NCI-H2029 treated with DMSO at 0.1 percent for 48 hours (cell line): ENCODE data around the gene SLC22A31.

Experiments
- DNase-seq: peaks from one replicate; lab custom pipeline; 2025; lab: John Stamatoyannopoulos, UW

The SLC22A31 gene

DNA sequence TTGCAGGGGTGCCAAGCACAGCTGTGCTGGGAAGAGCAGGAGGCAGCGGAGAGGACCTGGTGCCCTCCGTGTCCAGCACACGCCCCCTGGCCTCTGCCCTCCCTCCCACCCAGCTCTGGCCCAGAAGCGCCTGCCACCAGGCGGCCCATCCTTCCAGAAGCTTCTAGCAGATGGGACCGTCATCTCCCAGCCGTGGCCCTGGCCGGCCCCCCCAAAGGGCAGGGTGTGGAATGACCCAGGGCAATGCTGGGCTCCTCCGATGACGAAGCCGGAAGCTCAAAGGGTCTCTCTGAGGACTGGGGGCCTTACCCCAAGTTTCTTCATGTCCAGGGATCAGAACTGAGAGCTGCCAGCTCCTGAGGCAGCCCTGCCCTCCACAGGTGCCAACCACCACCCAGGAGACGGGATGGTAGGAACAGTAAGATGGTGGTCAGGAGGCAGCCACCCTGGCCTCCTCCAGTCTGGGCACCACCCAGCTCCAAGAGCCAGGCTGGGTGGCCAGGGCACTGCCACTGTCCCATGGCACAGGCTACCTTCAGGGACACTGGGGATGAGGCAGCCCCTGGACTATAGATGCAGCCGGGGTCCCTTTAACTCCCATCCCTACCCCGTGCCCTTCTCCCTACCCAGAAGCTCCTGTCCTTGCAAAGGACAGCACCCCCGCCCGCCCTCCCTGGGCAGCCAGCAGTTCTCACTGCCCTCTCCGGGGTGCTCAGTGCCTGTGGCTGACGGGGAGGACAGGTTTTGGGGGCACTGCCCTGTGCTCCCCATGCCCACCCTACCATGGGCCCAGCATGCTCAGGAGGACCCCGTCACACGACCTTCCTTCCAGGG is 35.3 kb downstream of the SLC22A31 start:
- no peak for DNase-seq

GRCh38 chr16:89164436-89164835 is 35.9 kb downstream of the SLC22A31 start:
- no peak for DNase-seq

- no peak for DNase-seq
Measured at GRCh38 chr16:89163297-89163696, 37.0 kb downstream of the SLC22A31 start.

DNA sequence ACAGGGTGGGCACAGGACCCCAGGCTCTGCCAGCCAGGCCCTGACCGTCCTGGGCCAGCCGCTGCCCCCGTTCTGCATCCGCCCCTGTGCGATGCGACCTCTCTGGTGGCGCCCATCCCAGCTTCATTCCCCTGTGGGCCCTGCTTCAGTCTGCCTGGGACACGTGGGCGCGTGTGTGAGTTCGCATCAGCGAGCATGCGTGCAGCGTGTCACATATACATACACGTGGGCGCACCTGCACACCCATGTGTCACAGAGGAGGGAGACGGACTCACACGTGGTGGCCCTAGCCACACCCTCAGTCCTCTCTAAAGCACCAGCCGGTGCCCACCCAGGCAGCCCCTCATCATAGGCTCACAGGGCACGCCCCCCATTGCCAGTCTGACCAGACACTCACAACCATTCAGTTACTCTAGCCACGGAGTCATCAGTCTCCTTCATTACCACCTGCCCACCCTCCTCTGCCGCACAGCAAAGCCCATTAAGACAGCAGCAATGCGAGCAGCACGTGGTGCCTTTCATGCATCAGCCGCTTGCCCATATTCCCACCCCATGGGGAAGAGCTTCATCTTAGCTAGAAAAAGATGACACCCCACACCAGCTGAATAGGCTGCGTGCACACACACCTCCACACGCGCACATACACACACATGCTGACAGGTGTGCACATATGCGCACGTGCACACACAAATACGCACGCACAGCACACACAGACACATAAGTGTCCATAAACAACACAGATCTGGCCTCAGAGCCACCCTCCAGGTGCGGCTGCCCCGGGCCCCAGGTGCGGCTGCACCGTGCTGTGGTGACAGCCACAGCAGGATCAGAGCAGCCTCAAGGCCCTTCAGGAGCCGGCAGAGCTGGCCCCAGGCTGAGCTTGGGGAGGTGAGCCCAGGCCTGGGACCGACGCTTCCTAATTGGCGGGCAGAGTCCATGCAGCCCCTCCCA is 38.3 kb downstream of the SLC22A31 start:
- no peak for DNase-seq

- DNase-seq = no peak
Measured at GRCh38 chr16:89160977-89161701, 39.2 kb downstream of the SLC22A31 start.

DNA sequence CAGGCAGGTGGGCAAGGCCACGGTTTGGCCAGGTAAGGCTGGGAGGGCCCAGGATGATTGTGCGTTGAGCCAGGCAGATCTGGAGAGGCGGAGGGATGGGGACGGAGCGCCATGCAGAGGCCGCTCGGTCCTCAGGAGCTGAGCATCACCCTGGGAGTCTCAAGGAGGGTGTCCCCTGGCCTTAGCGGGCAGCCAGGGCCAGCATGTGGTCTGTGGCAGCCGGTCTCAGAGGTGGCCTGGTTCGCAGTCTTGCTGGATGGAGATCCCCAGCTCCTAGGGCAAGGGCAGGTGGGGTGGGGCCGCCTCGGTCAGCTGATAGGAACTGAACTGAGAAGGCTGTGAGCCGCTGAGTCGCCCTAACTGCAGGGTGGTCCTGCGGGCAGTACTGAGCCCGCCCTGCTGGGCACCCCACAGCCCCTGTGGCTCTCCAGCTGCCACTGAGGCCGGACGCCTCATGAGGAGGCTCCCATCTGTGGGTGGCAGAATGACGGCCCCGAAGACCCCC is 40.4 kb downstream of the SLC22A31 start:
- no peak for DNase-seq

DNA sequence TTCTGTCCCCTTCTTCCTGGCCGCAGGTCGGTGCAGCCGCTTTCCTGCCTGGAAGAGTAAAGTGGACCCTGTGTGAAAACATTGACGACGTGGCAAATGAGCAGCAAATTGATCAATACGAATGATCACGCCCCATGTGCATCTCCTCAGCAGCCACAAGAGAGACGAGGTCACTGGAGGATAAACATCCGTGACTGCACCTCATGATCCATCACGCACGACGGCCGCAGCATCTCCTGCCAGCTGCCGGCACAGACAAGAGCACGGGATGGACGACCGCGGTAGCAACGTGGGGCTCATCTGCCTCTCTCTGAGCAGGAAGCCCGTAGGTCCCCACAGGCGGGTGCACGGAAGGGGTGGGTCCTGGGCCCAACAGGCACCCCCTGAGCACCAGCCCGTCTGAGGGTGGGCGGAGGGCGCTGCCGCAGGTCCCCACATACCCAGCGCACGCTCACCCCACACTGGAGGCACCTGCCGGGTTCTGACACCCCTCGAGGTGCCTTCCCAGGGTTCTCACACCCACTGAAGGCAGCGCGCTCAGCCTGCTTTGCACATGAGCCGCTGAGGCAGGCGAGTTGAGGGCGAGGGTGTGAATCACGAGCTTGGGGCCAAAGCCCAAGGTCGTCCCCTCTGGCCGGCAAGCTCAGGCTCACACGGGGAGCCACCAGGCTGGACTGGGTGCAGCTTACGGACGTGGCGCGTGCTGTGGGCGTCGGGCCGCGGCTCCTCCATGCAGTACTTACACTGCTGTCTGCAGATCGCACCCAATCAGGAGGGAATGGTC is 41.1 kb downstream of the SLC22A31 start:
- DNase-seq = no peak

DNA sequence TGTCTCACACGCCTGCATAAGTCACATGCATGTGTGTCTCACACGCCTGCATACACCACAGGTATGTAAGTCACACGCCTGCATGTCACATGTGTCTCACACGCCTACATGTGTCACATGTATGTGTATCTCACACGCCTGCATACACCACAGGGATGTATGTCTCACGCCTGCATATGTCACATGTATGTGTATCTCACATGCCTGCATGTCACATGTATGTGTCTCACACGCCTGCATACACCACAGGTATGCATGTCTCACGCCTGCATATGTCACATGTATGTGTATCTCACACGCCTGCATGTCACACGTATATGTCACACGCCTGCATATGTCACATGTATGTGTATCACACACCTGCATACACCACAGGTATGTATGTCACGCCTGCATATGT is 42.6 kb downstream of the SLC22A31 start:
- DNase-seq = no peak

GRCh38 chr16:89156740-89157645 is 43.3 kb downstream of the SLC22A31 start:
- no peak for DNase-seq

DNA sequence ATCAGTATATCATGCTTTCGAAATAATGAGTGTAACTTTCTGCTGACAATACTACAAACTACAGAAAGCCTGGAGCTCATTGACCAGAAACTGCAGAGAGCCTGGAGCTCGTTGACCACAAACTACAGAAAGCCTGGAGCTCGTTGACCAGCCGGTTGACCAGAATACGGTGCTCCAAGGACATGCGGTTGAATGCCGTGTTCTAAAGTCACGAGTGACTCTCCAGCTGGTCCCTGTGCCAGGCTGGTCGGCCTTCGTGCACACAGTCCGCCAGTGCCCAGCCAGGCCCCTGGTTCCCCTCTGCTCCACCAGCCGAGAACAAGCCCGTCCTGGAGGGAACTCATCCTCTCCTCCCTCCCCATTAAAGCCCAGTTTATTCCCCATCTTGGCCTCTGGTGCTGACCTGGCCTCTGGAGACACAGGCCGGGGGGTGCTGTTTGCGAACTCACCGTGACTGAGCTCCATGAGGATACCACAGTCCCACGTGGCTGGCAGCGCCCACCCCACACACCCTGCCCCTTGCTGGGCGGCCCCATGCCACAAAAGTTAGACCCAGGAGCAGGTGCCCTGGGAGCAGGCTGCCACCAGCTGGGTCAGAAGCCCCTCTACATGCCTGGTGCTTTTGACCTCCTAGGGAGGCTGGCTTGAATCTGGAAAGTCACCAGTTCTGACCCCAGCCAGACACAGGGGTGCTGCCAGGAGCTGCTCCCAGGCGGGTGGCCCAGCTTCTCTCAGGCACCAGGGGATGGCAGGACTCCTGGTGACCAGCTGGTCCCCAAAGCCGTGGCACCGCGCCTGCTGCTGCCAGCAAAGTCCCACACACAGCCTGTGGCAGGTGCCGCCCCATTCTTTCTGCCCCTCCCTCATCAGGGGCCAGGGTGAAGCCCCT is 44.2 kb downstream of the SLC22A31 start:
- no peak for DNase-seq

DNA sequence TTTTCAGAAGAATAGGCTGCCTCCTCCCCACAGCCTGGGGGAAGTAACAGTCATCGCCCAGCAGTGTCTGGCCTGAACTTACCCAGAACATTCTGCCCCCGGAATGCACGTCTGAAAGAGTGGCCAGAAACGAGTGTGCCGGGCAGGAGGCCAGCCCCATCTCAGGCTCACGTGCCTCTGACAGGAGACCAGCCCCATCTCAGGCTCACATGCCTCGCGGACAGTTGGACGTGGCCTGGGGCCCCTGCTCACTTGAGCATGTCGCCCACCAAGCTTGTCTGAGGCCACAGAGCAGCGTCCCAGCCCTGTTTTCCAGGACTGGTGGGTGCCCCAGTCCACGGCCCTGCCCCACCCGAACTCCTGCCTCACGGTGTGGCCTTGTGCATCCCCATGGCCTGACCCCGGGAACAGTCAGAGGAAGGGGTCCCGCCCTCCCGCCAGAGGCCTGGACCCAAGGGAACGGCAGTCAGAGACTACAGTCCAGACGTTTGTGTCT is 45.1 kb downstream of the SLC22A31 start:
- no peak for DNase-seq

DNA sequence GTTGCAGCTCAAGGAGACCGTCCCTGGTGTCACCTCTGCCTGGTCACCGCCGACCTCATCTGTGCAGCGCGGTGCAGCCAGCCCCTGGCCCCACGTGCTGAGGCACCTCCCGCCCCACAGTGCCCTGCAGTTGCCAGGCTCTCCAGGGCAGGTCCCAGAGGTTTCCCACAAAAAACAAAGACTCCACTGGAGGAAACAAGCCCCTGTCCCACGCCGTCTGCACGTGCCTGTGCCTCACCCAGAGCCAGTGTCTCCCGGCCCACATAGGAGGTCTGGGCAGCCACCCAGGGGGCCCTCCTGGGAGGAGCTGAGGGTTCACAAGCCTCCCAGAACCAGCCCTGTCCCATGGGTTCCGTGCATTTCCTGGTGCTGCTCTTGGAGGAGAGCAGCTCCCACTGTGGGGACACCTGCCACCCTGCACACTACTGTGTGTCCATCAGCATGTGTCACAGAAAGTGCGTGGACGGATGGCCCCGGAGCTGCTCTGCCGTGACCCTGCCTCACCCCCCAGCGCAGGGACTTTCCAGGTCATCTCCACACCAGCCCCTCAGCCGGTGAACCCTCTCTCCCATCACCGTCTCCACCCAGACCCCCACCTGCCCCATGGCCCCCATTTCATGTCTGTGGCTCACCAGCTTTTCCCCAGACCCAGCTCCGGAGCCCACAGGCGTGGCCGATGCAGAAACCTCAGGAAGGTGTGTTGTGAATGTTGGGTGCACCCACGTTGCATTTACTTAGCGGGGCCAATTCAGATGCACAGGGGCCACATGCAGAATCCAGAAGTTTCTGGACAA is 45.8 kb downstream of the SLC22A31 start:
- no peak for DNase-seq

GRCh38 chr16:89153848-89154271 is 46.5 kb downstream of the SLC22A31 start:
- DNase-seq = no peak

- DNase-seq = no peak
Measured at GRCh38 chr16:89152831-89153700, 47.3 kb downstream of the SLC22A31 start.

- DNase-seq = no peak
Measured at GRCh38 chr16:89150981-89151380, 49.4 kb downstream of the SLC22A31 start.

DNA sequence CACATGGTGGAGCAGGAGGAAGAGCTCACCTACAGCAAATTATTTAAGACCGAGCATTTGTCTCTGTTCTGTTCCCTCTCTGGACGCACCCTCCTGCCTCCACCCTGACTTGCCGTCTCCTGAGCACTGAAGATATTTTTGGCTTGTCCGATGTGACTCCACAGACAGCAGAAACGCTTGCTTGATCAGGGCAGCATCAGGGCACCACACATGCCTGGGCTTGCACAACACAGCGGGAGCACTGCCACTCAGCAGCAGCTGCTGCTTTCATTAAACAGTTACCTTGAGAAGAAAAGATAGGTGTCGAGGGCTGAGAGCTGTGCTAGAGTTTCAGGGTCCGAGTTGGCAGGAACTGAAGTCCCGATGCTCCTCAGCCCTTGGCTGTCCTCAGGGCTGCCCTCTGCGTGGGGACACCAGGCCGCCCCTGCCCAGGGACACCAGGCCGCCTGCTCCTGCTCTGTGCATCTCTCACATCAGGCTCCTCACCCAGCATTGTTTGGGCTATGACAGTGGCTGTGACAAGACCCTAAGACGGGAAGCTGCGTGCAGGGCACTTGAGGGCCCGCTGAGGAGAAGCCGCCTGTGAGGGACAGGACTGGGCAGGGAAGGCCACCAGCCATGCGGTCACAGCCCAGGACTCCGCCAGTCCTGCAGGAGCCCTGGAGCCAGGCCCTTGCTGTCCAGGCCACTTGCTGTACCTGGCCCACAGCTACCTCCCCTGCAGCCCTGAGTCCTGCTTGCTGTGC is 50.1 kb downstream of the SLC22A31 start:
- DNase-seq = no peak
